GM21786 (cell line): ENCODE data around the gene ARHGAP32.

ENCODE experiments used
- ATAC-seq: cut with Tn5 transposase; IDR thresholded peaks from one replicate; pipeline ENCODE4 v1.9.1; 2021; ENCODE audit not compliant: unreplicated experiment

The ARHGAP32 gene

GRCh38 chr11:129192150-129192549 is at the start of gene ARHGAP32:
TSS of gene ARHGAP32 (minus strand) at chr11:129192325. CDS start at chr11:129192198, 127 bp downstream.
- ATAC-seq = no peak

- ATAC-seq = no peak
Measured at GRCh38 chr11:129239207-129239606, 47.1 kb upstream of the ARHGAP32 start.

- ATAC-seq = no peak
Measured at GRCh38 chr11:129237880-129238638, 45.9 kb upstream of the ARHGAP32 start.

GRCh38 chr11:129237456-129237855 is 45.3 kb upstream of the ARHGAP32 start:
- no peak for ATAC-seq

- ATAC-seq = no peak
Measured at GRCh38 chr11:129236850-129237249, 44.7 kb upstream of the ARHGAP32 start.

- no peak for ATAC-seq
Measured at GRCh38 chr11:129234978-129235377, 42.9 kb upstream of the ARHGAP32 start.

- no peak for ATAC-seq
Measured at GRCh38 chr11:129230006-129230405, 37.9 kb upstream of the ARHGAP32 start.

- ATAC-seq = no peak
Measured at GRCh38 chr11:129226207-129226798, 34.2 kb upstream of the ARHGAP32 start.

- ATAC-seq = no peak
Measured at GRCh38 chr11:129225190-129225589, 33.1 kb upstream of the ARHGAP32 start.

- no peak for ATAC-seq
Measured at GRCh38 chr11:129224538-129224937, 32.4 kb upstream of the ARHGAP32 start.

GRCh38 chr11:129223701-129224149 is 31.6 kb upstream of the ARHGAP32 start:
- no peak for ATAC-seq

GRCh38 chr11:129223260-129223659 is 31.1 kb upstream of the ARHGAP32 start:
- no peak for ATAC-seq

- ATAC-seq = no peak
Measured at GRCh38 chr11:129222158-129222557, 30.0 kb upstream of the ARHGAP32 start.

- no peak for ATAC-seq
Measured at GRCh38 chr11:129215506-129216245, 23.6 kb upstream of the ARHGAP32 start.

GRCh38 chr11:129214710-129215295 is 22.7 kb upstream of the ARHGAP32 start:
- no peak for ATAC-seq

- no peak for ATAC-seq
Measured at GRCh38 chr11:129213261-129213660, 21.1 kb upstream of the ARHGAP32 start.

- ATAC-seq = no peak
Measured at GRCh38 chr11:129211397-129211796, 19.3 kb upstream of the ARHGAP32 start.

- no peak for ATAC-seq
Measured at GRCh38 chr11:129210831-129211181, 18.7 kb upstream of the ARHGAP32 start.

- no peak for ATAC-seq
Measured at GRCh38 chr11:129209891-129210830, 18.0 kb upstream of the ARHGAP32 start.

GRCh38 chr11:129208863-129209262 is 16.7 kb upstream of the ARHGAP32 start:
- ATAC-seq = no peak
